ENCODE results near the gene ADAMTS12.

- TF ChIP-seq CTCF (IDR thresholded peaks at IDR 0.05 in 2 of 3, conservative IDR thresholded peaks at IDR 0.05 in 1 of 3; ENCODE audit: borderline replicate concordance in 1 of 3, insufficient read depth in 1 of 3, low read depth in 2 of 3, low read length in 2 of 3), result no peak
- no peak for TF ChIP-seq MAX (IDR thresholded peaks at IDR 0.05)
- no peak for TF ChIP-seq POLR2A (IDR thresholded peaks at IDR 0.05; ENCODE audit: borderline replicate concordance, extremely low read depth, insufficient read depth, insufficient read length)
- no peak for TF ChIP-seq POLR2AphosphoS5 (IDR thresholded peaks at IDR 0.05; ENCODE audit: low read depth, low read length)
- no peak for TF ChIP-seq CBX3 (IDR thresholded peaks at IDR 0.05; ENCODE audit: low read depth)
- TF ChIP-seq REST (IDR thresholded peaks at IDR 0.05; ENCODE audit: low read depth), result no peak
- no peak for TF ChIP-seq ATF3 (IDR thresholded peaks at IDR 0.05)
- TF ChIP-seq EZH2phosphoT487 (IDR thresholded peaks at IDR 0.05; ENCODE audit: borderline replicate concordance), result no peak
- no peak for TF ChIP-seq RAD21 (IDR thresholded peaks at IDR 0.05; ENCODE audit: low read depth)
- no peak for TF ChIP-seq YY1 (IDR thresholded peaks at IDR 0.05; ENCODE audit: extremely low read depth, insufficient replicate concordance, low read depth, low read length)
- no peak for TF ChIP-seq TCF7L2 (IDR thresholded peaks at IDR 0.05; ENCODE audit: borderline replicate concordance, extremely low read depth, insufficient read depth, insufficient read length)
These were observed 201.2 kb downstream of the ADAMTS12 start for GRCh38 chr5:33690374-33691135.

Measured in HCT116 (cell line).